ENCODE data around the gene CCDC7. TPM values are rescaled to one million over a fixed set of nuclear protein-coding genes. Genes with fewer than 3 reads are reported as not detected.
"Not testable (repeated sequence)": the region's sequence is repeated elsewhere in the genome, so short reads cannot be mapped to it uniquely, and the experiment has no call there.

Gene CCDC7
- polyA plus RNA-seq, 1 of the 3 experiments (the other 2 are of a cell fraction), result 0.44 TPM

GRCh38 chr10:32600317-32600716, 154.4 kb downstream of the CCDC7 start:
- CTCF ChIA-PET, result no interaction called here
- Histone ChIP-seq H3F3A (replicated peaks; ENCODE audit: insufficient read depth) (no peaks in the 10 kb centered on the region), H3K4me3 (ENCODE audit: low read depth in 2 of 2, low read length in 1 of 2) (no peak overlapping the region), H3K9me2 (no peaks in the 10 kb centered on the region), H3K9ac (no peak overlapping the region), H3K27me3 (ENCODE audit: insufficient read depth) (no peaks in the 10 kb centered on the region), H3K27ac (ENCODE audit: low read depth in 2 of 2, low read length in 1 of 2) (no peak overlapping the region), H3K36me3 (replicated peaks in 1 of 2; ENCODE audit: control insufficient read depth in 1 of 2, insufficient read depth in 2 of 2, low read length in 1 of 2) (peaks cover 0 to 8% of the 10 kb centered on the region in 2 experiments), H3K79me2 (ENCODE audit: insufficient read depth) (no peaks in the 10 kb centered on the region), H3K9me3 (no peaks in the 10 kb centered on the region), H2AFZ (ENCODE audit: low read depth) (no peak overlapping the region), H3K4me1 (ENCODE audit: control insufficient read depth in 1 of 2, insufficient read depth in 2 of 2, low read depth in 1 of 2, low read length in 1 of 2) (no peaks in the 10 kb centered on the region), H4K20me1 (ENCODE audit: insufficient read depth) (no peaks in the 10 kb centered on the region), H3K4me2 (no peak overlapping the region)
- DNase-seq, result no peak
- POLR2A ChIA-PET, result no interaction called here
- TF ChIP-seq RXRA (IDR thresholded peaks at IDR 0.05; ENCODE audit: borderline replicate concordance, low read depth) (no peak), SMC3 (IDR thresholded peaks at IDR 0.05; ENCODE audit: low read depth, low read length) (no peak), TEAD4 (IDR thresholded peaks at IDR 0.05; ENCODE audit: borderline replicate concordance, insufficient read depth) (no peak), MXI1 (IDR thresholded peaks at IDR 0.05; ENCODE audit: low read depth, low read length) (no peak), CHD2 (IDR thresholded peaks at IDR 0.05; ENCODE audit: low read length, partially characterized antibody) (no peak), JUND (IDR thresholded peaks at IDR 0.05) (no peak), FOXM1 (IDR thresholded peaks at IDR 0.05; ENCODE audit: low read depth) (no peak), REST (IDR thresholded peaks at IDR 0.05; ENCODE audit: low read depth, low read length) (no peak)
- 50% methylated on average over 2 of the region's 2 CpGs for WGBS (ENCODE audit: low lambda C conversion rate)

DNA sequence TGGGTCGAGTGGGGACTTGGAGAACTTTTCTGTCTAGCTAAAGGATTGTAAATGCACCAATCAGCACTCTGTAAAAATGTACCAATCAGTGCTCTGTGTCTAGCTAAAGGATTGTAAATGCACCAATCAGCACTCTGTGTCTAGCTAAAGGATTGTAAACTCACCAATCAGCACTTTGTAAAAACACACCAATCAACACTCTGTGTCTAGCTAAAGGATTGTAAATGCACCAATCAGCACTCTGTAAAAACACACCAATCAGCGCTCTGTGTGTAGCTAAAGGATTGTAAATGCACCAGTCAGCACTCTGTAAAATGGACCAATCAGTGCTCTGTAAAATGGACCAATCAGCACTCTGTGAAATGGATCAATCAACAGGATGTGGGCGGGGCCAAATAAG, 155.6 kb downstream of the CCDC7 start:
- H3K79me2 ChIP-seq (ENCODE audit: insufficient read depth); H3K27ac ChIP-seq (ENCODE audit: low read depth in 2 of 2, low read length in 1 of 2); H2AFZ ChIP-seq (ENCODE audit: low read depth); H4K20me1 ChIP-seq (ENCODE audit: insufficient read depth); H3K9ac ChIP-seq; DNase-seq; POLR2A ChIA-PET; H3K4me2 ChIP-seq; H3K9me2 ChIP-seq; H3K36me3 ChIP-seq (replicated peaks in 1 of 2; ENCODE audit: control insufficient read depth in 1 of 2, insufficient read depth in 2 of 2, low read length in 1 of 2); H3K27me3 ChIP-seq (ENCODE audit: insufficient read depth); H3K4me3 ChIP-seq (ENCODE audit: low read depth in 2 of 2, low read length in 1 of 2); H3K4me1 ChIP-seq (ENCODE audit: control insufficient read depth in 1 of 2, insufficient read depth in 2 of 2, low read depth in 1 of 2, low read length in 1 of 2); CTCF ChIA-PET; H3F3A ChIP-seq (replicated peaks; ENCODE audit: insufficient read depth); H3K9me3 ChIP-seq: not testable (repeated sequence)
- WGBS (ENCODE audit: low lambda C conversion rate), result 39% methylated on average over 3 of the region's 3 CpGs

GRCh38 chr10:32605787-32606186, 159.8 kb downstream of the CCDC7 start:
- Histone ChIP-seq H3K79me2 (ENCODE audit: insufficient read depth) (no peaks in the 10 kb centered on the region), H3K9me2 (no peaks in the 10 kb centered on the region), H3K4me1 (ENCODE audit: control insufficient read depth in 1 of 2, insufficient read depth in 2 of 2, low read depth in 1 of 2, low read length in 1 of 2) (no peaks in the 10 kb centered on the region), H3K9ac (no peak overlapping the region), H4K20me1 (ENCODE audit: insufficient read depth) (no peaks in the 10 kb centered on the region), H3K36me3 (replicated peaks in 1 of 2; ENCODE audit: control insufficient read depth in 1 of 2, insufficient read depth in 2 of 2, low read length in 1 of 2) (peaks cover 0 to 3% of the 10 kb centered on the region in 2 experiments), H3K4me2 (no peak overlapping the region), H2AFZ (ENCODE audit: low read depth) (no peak overlapping the region), H3K27me3 (ENCODE audit: insufficient read depth) (no peaks in the 10 kb centered on the region), H3F3A (replicated peaks; ENCODE audit: insufficient read depth) (no peaks in the 10 kb centered on the region), H3K27ac (ENCODE audit: low read depth in 2 of 2, low read length in 1 of 2) (no peak overlapping the region), H3K9me3 (no peaks in the 10 kb centered on the region), H3K4me3 (ENCODE audit: low read depth in 2 of 2, low read length in 1 of 2) (no peak overlapping the region)
- no peak for DNase-seq
- ChIA-PET CTCF (no interaction called here), POLR2A (no interaction called here)
- WGBS (ENCODE audit: low lambda C conversion rate), result 17% methylated on average over 2 of the region's 2 CpGs
- TF ChIP-seq ELF1 (IDR thresholded peaks at IDR 0.05) (no peak), GABPA (IDR thresholded peaks at IDR 0.05; ENCODE audit: low read depth) (no peak), MEF2A (IDR thresholded peaks at IDR 0.05; ENCODE audit: borderline replicate concordance, low read depth) (no peak), NRF1 (IDR thresholded peaks at IDR 0.05; ENCODE audit: low read depth, low read length) (no peak), FOSL2 (IDR thresholded peaks at IDR 0.05; ENCODE audit: borderline replicate concordance, low read depth) (no peak), ZBTB33 (IDR thresholded peaks at IDR 0.05; ENCODE audit: borderline replicate concordance, low read depth) (no peak)
- TF ChIP-seq, protein P1, sequence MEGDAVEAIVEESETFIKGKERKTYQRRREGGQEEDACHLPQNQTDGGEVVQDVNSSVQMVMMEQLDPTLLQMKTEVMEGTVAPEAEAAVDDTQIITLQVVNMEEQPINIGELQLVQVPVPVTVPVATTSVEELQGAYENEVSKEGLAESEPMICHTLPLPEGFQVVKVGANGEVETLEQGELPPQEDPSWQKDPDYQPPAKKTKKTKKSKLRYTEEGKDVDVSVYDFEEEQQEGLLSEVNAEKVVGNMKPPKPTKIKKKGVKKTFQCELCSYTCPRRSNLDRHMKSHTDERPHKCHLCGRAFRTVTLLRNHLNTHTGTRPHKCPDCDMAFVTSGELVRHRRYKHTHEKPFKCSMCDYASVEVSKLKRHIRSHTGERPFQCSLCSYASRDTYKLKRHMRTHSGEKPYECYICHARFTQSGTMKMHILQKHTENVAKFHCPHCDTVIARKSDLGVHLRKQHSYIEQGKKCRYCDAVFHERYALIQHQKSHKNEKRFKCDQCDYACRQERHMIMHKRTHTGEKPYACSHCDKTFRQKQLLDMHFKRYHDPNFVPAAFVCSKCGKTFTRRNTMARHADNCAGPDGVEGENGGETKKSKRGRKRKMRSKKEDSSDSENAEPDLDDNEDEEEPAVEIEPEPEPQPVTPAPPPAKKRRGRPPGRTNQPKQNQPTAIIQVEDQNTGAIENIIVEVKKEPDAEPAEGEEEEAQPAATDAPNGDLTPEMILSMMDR (IDR thresholded peaks at IDR 0.05), result no peak
- TF ChIP-seq, protein P2, sequence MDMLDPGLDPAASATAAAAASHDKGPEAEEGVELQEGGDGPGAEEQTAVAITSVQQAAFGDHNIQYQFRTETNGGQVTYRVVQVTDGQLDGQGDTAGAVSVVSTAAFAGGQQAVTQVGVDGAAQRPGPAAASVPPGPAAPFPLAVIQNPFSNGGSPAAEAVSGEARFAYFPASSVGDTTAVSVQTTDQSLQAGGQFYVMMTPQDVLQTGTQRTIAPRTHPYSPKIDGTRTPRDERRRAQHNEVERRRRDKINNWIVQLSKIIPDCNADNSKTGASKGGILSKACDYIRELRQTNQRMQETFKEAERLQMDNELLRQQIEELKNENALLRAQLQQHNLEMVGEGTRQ (IDR thresholded peaks at IDR 0.05; ENCODE audit: borderline replicate concordance, low read depth, low read length), result no peak

Data from SK-N-SH (cell line).